Cardiac muscle cell (in vitro differentiated cells and primary cell): ENCODE results near the gene RNF227. TPM values are rescaled to one million over a fixed set of nuclear protein-coding genes. Genes with fewer than 3 reads are reported as not detected.

ENCODE experiments used
- DNase-seq, 2 donors: peaks; one replicate each; pipeline versions ENCODE4 v3.0.0 to v3.0.0-alpha.2; 2010 to 2017; ENCODE audit warnings: low read depth in 1 of 2, low spot score in 1 of 2
- H3K27ac ChIP-seq: fragments of 200-600 bp; sonication (generic); 2 replicates; pipeline ENCODE4 v1.5.1; 2016
- H3K27me3 ChIP-seq: fragments of 200-600 bp; sonication (generic); 2 replicates; pipeline ENCODE4 v1.6.0; 2016; ENCODE audit warnings: control low read depth
- H3K36me3 ChIP-seq: fragments of 200-600 bp; sonication (generic); 2 replicates; pipeline ENCODE4 v1.5.1; 2016; ENCODE audit warnings: control low read depth
- H3K4me1 ChIP-seq: fragments of 200-600 bp; sonication (generic); 2 replicates; pipeline ENCODE4 v1.8.1; 2017; ENCODE audit warnings: low read depth, mild to moderate bottlenecking, mixed run types
- H3K4me3 ChIP-seq: fragments of 200-600 bp; sonication (generic); 2 replicates; pipeline ENCODE4 v1.5.1; 2016; ENCODE audit warnings: mild to moderate bottlenecking
- H3K9me3 ChIP-seq: fragments of 200-600 bp; sonication (generic); 2 replicates; pipeline ENCODE4 v1.5.1; 2017; ENCODE audit warnings: low read depth, mild to moderate bottlenecking, control low read depth
- polyA plus RNA-seq: library from polyadenylated mRNA; unstranded; fragments of >200 nt; fragmentation: Nextera tagmentation; extraction: Ambion mirVana; gene quantifications from 2 replicates; pipeline ENCODE4 v1.2.1, GENCODE V29; 2016
- total RNA-seq: library from RNA; depleted of rRNA; stranded (reverse); fragments of >200 nt; gene quantifications from 2 replicates; pipeline ENCODE4 v1.2.3, GENCODE V29; 2016
- TF ChIP-seq, protein P1 (sequence below): IDR thresholded peaks from 2 replicates; pipeline ENCODE4 v1.5.1; 2012; ENCODE audit warnings: low read depth, mild to moderate bottlenecking, low read length

The RNF227 gene
- total and polyA plus RNA-seq, 2 experiments from 2014 or later: 5.2 to 26.1 TPM

DNA sequence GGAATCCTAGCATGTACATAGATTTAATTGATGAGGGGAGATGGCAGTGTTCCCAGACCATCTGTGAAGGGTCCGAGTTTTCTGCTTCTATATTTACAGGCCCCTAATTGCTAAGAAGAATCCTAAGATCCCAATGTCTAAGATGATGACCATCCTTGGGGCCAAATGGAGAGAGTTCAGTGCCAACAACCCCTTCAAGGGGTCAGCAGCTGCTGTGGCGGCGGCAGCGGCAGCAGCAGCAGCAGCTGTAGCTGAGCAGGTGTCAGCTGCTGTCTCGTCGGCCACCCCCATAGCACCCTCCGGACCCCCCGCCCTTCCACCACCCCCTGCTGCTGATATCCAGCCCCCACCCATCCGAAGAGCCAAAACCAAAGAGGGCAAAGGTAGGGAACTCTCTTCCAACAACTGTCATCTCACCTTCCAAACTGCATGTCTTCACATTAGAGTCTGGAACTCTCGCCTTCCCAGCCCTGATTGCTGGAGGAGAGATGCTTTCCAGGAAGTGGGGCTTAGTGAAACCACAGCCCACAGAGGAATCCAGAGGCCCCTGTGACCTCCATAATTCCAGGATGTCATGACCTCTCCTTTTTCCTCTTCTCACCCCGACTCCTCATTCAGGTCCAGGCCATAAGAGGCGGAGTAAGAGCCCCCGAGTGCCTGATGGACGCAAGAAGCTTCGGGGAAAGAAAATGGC lies 22.8 kb downstream of the RNF227 start:
- H3K9me3 ChIP-seq: no peaks in the 10 kb centered on the region
- TF ChIP-seq, protein P1, sequence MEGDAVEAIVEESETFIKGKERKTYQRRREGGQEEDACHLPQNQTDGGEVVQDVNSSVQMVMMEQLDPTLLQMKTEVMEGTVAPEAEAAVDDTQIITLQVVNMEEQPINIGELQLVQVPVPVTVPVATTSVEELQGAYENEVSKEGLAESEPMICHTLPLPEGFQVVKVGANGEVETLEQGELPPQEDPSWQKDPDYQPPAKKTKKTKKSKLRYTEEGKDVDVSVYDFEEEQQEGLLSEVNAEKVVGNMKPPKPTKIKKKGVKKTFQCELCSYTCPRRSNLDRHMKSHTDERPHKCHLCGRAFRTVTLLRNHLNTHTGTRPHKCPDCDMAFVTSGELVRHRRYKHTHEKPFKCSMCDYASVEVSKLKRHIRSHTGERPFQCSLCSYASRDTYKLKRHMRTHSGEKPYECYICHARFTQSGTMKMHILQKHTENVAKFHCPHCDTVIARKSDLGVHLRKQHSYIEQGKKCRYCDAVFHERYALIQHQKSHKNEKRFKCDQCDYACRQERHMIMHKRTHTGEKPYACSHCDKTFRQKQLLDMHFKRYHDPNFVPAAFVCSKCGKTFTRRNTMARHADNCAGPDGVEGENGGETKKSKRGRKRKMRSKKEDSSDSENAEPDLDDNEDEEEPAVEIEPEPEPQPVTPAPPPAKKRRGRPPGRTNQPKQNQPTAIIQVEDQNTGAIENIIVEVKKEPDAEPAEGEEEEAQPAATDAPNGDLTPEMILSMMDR: no peak
- H3K4me1 ChIP-seq: peaks cover 18% of the 10 kb centered on the region
- no peaks in the 10 kb centered on the region for H3K27me3 ChIP-seq
- H3K36me3 ChIP-seq: peaks cover 21% of the 10 kb centered on the region
- H3K27ac ChIP-seq: no peak overlapping the region
- no peak overlapping the region for H3K4me3 ChIP-seq
- DNase-seq: no peak

DNA sequence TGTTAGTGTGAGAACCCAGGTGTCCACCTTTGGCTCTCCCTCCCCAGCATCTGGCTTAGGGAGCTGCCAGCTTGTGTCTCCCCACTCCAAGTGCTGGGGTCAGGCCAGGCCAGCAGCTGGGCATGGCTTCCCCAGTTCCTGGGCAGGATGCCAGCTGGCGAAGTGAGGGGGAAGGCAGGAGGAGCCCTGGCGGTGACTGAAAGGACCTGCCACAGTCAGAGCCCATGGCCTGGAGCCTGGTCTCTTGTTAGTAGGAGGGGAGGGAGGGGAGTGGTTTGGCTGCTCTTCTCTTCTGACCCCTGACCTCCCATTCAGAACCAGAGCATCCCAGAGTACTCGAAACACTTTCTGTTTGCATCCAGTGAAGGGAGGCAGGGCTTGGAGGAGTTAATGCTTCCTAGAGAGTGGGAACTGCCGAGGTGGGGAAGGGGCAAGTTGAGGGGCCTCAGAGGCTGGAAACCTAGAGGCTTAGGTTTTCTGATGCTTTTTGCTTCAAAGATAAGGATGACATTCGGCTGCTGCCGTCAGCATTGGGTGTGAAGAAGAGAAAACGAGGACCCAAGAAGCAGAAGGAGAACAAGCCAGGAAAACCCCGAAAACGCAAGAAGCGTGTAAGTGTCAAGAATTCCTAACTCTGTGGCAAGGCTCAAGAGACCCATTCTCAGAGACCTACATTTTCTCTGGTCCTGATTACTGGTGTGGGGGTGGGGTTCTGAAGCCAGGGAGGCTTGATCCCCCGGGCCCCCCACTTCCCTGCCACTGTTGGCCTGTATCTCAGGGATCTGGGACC lies 26.7 kb downstream of the RNF227 start:
- Histone ChIP-seq H3K9me3 (no peaks in the 10 kb centered on the region), H3K36me3 (peaks cover 12% of the 10 kb centered on the region), H3K4me3 (no peak overlapping the region), H3K4me1 (peaks cover 31% of the 10 kb centered on the region), H3K27ac (peak overlapping the region; percentile 90), H3K27me3 (no peaks in the 10 kb centered on the region)
- TF ChIP-seq, protein P1: peak; percentile 47
- DNase-seq: peak; percentile 88 to 97

DNA sequence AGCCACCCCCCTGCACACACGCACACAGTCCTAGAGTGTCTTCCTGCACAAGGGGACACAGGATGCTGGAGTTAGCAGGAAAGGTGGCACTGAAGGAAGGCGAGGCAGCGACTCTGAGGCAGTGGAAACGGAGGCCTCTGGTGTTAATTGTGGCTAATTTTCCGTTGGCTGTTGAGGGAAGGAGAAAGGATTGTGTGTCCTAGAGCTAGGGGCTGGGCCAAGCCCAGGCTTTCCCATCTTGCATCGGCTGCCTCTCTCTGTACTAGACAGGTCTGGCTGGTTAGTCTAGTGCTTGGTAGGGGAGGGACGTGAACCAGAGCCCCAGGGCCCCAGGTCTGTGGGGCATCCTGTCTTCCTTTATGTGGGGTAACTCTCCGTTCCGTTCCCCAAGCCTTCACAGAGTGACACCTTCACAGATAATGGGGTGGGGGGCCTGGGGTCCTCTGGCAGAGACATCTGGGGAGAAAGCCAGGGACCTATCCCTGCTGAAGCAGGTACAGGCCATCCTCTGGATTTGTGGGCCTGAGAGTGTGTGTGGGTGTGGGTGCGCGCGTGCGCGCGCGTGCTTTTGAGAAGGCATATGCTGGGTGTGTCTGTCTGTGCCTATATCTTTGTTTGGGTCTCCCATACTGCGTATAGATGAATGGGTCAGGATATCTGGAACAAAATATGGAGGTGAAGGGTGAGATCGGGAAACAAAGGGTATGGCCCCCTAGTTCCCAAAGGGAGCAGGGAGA lies 27.7 kb downstream of the RNF227 start, which contains the start of gene CHD3:
CHD3 (plus strand) TSS at position 606 of the 737 bp plus-strand sequence. CDS start 212 bp downstream, outside the sequence.
- Histone ChIP-seq H3K4me1 (peaks cover 40% of the 10 kb centered on the region), H3K27ac (peak within 1 kb of the TSS; percentile 90)
- DNase-seq: peak; percentile 12 to 34

DNA sequence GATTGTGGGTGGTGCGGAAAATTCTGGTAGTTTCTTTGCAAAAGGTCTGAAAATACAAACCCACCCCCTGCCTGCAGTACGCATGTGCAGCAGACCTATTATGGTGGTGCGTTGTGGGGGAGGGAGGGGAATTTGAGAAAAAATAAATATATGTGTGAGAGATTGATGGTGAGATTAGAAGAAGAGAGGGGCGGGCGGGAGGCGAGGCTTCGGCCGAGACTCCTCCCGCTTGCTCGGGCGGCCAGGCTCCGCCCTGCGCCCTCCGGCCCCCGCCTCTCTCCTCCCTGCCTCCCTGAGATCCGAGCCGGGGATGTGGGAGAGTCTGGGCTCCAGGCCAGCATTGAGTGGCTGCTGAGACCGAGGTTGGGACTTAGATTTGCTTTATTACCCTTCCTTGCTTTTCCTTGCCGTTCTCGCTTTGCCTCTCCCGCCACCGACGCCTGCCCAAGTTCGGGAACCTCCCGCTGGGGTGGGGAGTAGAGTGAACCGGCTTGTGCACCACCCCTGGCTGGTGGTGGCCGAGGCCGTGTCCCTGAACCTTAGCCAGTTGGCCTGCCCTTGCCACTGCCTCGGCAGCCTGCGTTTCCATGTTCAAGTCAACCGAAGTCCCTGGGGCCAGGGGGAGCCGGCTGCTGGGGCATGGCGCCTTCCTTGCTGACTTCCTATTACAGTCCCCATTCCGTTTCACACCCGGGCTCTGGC lies 28.5 kb downstream of the RNF227 start:
- no peaks in the 10 kb centered on the region for H3K9me3 ChIP-seq
- H3K27ac ChIP-seq: peak overlapping the region; percentile 90
- peaks cover 42% of the 10 kb centered on the region for H3K4me1 ChIP-seq

More for the DNA sequence above, 27.7 kb downstream of the RNF227 start, which contains the start of gene CHD3:
- Histone ChIP-seq H3K9me3 (no peaks in the 10 kb centered on the region), H3K4me3 (peak within 1 kb of the TSS; percentile 90), H3K27me3 (no peaks in the 10 kb centered on the region), H3K36me3 (peaks cover 11% of the 10 kb centered on the region)
- TF ChIP-seq, protein P1: no peak

More for the DNA sequence above, 28.5 kb downstream of the RNF227 start:
- DNase-seq: peak; percentile 93 to 99
- TF ChIP-seq, protein P1: no peak
- Histone ChIP-seq H3K4me3 (peak overlapping the region; percentile 90), H3K27me3 (no peaks in the 10 kb centered on the region), H3K36me3 (peaks cover 11% of the 10 kb centered on the region)
